NCI-H2107 (cell line): ENCODE data around the gene CLEC4C.

ENCODE experiments used
- DNase-seq: peaks from one replicate; lab custom pipeline; 2025; lab: John Stamatoyannopoulos, UW

CLEC4C gene

DNA sequence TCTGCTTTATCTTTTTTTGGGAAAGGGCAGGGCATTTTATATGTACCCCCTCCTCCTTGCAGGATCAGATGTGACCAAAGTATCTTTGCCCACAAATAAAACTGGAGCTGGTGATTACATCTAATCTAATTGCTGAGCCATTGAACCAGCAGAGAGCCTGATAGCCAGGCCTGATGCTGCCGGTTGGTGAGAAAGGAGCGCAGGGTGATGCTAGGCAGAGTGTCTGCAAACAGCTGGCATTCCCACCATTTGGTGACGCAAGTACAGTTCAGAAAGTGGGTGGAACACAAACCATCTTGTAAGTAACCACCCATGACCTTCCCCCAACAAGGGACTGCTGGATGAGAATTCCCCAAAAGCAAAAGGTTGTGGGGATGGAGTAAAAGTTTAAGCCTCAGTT is 23.2 kb downstream of the CLEC4C start:
- no peak for DNase-seq

DNA sequence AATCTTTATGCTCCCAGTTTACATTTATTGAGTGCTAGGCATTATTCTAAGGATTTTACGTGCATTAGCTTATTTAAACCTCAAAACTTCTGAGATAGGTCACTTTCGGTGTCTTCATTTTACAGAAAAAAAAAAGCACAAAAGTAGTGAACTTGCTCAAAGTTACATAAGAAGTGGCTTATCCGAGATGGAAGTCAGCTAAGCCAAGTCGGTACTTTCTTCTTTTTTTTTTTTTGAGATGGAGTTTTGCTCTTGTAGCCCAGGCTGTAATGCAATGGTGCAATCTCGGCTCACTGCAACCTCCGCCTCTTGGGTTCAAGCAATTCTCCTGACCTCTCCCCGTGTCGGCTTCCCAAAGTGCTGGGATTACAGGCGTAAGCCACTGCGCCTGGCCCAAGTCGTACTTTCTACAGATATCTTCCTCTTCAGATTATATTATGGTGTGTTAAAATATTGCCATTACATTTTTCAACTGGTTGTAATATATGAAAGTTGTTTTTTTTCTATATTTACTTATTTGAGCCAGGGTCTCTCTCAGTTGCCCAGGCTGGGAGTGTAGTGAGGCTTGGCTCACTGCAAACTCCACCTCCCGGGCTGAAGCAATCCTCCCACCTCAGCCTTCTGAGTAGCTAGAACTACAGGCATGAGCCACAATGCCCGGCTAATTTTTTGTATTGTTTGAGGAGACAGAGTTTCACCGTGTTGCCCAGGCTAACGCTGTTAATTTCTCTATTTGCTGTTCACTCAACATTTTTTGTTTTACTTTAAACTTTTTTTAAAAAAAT is 27.0 kb downstream of the CLEC4C start:
- no peak for DNase-seq

DNA sequence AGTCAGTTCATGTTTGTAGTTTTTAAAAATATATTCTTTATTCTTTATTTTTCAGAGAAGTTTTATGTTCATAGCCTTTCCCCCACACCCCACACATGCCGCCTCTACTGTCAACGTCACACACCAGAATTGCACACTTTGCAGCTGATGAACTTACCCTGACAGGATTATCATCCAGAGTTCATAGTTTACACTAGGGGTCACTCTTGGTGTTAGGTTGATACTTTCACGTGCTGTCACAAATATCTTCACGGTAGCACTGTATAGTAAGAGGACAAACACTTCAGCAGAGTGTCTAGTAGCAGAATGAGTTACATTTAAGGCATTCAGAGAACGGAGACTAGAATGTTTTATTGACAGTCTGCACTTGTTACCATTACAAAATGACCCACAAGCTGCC is 30.8 kb downstream of the CLEC4C start:
- no peak for DNase-seq

DNA sequence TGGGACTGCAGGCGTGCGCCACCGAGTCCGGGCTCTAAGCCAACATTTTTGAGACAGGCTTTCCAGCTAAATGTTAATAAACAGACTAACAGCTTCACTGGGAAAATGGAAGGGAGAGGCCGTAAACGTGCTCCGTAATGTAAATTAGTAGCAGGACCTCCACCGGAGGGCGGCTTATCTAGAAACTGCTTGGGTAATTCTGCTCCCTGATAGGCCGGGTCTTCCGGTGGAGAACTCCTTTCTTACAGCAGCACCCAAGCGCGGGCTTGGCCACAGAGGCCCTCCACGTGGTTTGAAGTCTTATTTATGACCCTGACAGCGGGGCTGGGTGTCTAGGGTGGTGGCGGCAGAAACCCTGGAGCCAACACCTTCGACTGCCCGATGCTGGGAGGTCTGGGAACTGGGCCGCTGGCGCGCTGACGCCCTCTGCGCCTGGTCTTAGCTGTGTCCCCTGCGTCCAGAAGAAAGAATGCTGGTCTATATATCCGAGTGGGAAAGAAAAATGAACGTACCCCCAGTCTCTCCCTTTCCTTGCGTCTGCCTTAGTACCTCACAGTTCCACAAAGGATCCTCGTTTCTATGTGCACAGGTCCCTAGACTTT is 34.2 kb downstream of the CLEC4C start:
- no peak for DNase-seq

DNA sequence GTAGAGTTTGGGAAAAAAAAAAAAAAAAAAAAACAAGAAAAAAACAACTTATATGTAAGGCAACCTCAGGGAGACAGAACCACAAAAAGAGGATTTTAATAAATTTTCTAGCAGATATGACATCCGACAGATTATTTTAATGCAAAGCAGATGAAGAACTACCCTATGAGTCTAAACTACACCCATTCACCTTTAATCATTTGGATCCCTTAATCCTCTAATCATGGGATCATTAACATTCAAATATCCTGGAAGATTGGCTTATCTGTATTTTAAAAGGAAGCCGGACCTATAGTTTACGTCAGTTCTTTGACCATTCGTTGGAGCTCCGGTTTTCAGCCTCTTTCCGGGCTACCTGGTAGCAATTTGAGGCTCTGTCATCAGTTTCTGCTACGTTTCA is 36.0 kb downstream of the CLEC4C start, which contains the start of gene DPPA3:
TSS of gene DPPA3 (plus strand) at position 301 of the 400 bp plus-strand sequence. CDS start 138 bp downstream, outside the sequence.
- DNase-seq: no peak

DNA sequence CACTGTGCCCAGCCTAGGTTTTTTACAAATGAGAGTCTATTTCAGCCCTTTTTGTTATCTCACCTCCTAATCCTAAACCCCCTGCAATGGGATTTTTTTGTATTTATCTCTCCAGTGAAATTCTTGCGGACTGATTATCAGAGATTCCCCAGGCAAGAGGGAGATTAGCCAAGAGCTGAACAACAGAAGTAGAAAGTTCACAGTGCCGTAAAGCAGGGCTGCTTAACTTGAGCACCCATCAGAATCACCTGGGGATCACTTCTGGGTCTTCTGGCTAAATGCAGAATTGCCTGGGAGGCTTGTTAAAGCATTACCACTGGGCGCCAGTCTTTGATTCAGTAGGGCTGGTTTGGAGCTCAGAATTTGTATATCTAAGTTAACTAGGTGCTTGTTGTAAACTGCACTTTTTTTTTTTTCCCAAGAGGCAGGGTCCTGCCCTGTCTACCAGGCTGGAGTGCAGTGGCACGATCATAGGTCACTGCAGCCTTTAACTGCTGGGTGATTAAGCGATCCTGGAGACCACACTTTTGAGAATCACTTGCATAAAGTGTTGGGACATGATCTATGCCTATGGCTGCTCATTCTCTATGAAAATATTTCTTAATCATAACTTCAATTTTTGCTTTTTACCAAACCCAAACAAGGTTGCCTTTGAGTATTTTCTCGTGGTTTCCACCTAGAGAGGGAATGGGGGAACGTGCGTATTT is 37.1 kb downstream of the CLEC4C start:
- DNase-seq: no peak

DNA sequence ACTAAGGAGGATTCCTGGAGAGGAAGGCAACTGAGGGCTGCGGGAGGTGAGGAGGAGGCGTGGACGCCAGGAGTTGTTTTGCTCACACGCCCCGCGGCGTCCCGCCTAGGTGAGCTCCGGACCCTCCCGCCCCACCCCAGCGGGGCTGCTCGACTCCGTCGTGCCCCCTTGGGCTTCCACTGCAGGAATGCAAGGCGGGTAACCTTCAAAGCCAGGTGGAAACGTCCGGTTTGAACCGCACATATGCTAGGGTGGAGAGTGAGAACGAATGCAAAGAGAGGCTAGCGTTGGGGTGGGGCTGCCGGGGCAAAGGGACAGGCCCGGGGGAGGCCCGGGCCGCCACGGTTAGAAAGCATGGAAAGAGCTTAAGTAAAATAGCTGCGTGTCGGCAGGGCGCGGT is 41.3 kb downstream of the CLEC4C start:
- DNase-seq: no peak

DNA sequence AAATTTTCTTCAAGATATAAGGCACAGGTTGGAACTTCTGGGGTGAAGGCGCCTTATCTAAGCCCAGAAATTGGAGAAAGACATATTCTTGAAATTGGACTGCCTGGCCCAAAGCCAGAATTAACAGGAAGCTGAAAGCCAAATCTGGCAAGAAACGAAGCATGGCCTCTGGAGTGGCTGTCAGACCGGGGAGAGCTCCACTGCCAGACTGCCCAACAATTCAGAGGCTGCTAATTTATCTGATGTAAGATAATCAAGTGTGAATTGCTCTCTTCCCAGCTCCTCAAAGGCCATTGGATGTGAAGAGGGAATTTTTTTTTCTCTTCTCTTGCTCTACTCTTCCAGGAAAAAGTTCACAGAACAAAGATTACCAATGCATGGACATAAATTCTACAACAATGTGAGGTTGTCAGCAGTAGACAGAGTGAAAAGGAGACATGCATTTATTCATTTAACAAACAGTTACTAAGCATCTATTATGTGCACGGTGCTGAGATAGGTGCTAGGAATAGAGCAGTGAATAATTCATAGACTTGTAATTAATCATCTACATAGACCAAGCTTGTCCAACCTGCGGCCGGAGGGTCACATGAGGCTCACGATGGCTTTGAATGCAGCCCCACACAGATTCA is 51.5 kb downstream of the CLEC4C start, which contains the start of gene GDF3:
TSS of gene GDF3 (minus strand) at position 210 of the 632 bp plus-strand sequence. CDS start at position 163, 47 bp downstream.
- no peak for DNase-seq

DNA sequence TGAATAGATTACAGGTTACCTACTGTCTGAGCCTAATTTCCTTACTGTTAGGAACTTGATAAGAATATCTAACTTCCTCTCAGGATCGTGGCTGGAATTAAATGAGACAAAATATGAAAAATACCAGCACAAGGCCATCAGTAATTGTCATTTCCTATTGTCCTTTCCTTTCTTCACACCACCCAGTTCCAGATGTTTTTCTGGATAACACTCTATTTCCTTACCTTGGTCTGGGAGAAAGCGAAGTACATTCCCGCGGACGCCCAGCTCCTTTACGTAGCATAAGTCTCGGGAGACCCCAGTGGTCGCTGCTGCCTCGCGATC is 52.0 kb downstream of the CLEC4C start:
- DNase-seq: no peak

DNA sequence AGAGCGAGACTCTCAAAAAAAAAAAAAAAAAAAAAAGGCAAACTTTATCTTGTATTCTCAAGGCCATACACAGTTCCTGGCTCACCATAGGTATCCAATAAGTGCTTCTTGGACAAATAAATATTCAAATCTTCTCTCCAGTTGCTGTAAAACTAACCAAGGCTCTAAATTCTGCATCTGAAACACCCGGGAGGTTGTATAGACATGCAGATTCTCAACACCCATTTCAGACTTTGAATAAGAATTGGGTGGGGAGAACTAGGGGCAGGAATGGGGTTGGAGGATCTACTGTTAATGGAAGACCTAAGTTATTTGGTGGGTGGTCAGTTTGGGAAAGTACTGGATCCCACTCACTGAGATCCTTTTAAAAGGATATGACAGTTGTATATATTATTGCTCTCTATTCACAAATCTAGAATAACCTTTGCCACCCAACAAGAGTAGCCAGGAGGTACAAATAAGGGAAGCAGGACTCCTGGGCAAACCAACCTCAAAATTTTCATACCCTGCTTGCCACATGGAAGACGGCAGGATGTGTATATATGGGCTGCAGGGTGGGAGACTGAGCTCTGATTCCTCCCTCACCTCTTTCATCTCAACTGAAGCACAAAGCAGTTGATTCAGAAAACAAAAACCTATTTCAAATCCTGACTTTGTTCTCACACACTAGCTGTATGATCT is 52.5 kb downstream of the CLEC4C start:
- no peak for DNase-seq

DNA sequence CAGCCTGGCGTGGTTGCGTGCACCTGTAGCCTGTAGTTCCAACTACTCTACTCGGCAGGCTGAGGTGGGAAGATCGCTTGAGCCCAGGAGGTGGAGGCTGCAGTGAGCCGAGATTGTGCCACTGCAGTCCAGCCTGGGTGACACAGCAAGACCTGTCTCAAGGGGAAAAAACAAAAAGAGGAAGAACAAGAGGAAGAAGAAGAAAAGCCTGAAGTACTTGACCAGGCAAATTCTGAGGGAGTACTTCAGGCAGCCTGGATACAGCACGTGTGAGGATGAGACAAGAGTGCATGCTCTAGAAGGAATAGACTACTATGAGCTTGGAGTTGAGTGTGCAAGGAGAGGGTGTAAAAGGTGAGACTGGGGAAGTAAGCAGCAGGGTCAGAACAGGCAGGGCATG is 53.4 kb downstream of the CLEC4C start:
- DNase-seq: no peak

DNA sequence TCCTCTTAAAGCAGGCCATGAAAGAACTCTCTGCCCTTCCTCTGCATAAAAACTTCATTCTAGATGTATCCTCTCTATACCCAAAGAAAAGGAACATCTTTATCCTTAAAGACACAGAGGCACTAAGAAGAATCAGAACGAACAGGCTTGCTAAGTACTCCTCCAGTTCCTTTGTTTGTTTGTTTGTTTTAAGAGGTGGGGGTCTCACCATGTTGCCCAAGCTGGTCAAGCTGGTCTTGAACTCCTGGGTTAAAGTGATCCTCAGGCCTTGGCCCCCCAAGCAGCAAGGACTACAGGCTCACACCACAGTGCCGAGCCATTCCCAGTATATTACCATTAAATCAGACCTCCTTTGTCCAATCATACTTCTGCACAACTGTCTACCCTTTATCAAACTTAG is 65.6 kb downstream of the CLEC4C start:
- no peak for DNase-seq
